ENCODE results near the gene PCSK2.

GRCh38 chr20:17482536-17482935 is 255.7 kb downstream of the PCSK2 start:
- no peak for TF ChIP-seq CTCF (conservative IDR thresholded peaks at IDR 0.05 in 1 of 2, IDR thresholded peaks at IDR 0.05 in 1 of 2; ENCODE audit: extremely low read depth in 1 of 2, insufficient read depth in 1 of 2, low read depth in 1 of 2, low read length in 2 of 2)
- TF ChIP-seq EZH2 (IDR thresholded peaks at IDR 0.05; ENCODE audit: borderline replicate concordance, low read length): no peak
